NCI-H2107 (cell line): Measurements from ENCODE around the gene P2RY2.
"Not testable (repeated sequence)": the region's sequence is repeated elsewhere in the genome, so short reads cannot be mapped to it uniquely, and the experiment has no call there.

Experiments
- DNase-seq: peaks from one replicate; lab custom pipeline; 2025; lab: John Stamatoyannopoulos, UW

P2RY2 gene

DNA sequence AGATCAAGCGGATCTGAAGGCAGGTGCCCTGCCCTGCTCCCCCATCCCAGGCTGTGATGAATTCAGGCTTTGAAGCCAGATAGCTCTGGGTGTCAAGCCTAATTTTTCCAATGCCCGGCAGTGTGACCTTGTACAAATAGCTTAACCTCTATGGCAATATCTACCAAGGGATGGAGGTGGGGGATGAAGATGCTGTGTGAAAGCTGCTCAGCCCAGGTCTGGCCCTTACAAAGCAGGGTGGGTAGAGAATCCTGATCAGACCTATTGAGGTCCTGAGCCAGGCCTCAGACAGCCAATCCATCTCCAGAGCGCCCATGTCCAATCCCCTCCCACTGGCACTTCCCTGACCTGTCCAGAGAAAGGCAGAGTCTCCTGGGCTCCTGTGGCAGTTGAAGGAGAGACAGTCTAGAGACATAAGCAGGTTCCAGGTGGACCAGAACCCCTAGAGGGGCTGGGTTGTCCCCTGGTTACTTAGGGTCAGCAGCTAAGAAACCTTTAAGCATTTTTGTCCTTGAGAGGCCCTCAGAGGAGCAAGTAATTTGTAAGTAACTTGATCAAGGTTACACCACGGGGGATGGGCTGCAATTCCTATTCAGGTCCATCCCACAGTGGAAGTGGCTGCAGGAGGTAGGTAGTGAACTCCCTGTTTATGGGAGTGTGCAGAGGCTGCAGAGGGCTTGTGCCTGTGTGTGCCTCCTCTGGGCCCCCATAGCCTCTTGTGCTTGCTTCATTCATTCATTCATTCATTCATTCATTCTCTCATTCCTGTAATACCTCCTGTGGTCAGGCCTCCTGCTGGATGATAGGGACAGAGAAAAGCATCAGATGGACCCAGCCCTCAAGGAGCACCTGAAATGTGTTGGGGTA lies 10.4 kb downstream of the P2RY2 start:
- no peak for DNase-seq

DNA sequence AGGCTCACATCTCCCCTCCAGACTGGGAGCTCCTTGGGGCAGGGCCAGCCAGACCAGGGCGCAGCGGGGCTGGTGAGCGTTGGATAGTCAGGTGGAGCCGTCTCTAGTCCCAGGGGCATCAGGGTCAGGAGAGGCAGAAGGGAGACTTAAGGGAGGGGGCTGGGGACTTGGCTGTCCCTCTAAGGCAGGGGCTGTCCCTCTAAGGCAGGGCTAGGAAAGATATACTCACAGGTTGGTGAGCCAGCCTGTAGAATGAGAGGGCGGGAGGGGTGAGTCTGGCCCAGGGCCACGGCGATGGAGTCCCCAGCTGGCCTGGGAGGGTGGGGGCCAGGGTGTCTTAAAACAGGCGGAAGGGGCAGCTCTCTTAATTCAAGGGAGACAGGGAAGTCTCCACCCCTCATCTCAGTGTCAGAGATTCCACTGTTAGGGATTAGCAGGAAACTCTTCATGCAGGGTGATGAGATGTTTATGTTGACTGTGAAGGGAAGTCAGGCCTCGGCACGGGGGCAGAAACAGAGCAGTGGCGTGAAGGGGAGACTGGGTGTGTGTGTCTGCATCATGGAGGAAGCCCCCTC lies 11.3 kb downstream of the P2RY2 start:
- DNase-seq = no peak

DNA sequence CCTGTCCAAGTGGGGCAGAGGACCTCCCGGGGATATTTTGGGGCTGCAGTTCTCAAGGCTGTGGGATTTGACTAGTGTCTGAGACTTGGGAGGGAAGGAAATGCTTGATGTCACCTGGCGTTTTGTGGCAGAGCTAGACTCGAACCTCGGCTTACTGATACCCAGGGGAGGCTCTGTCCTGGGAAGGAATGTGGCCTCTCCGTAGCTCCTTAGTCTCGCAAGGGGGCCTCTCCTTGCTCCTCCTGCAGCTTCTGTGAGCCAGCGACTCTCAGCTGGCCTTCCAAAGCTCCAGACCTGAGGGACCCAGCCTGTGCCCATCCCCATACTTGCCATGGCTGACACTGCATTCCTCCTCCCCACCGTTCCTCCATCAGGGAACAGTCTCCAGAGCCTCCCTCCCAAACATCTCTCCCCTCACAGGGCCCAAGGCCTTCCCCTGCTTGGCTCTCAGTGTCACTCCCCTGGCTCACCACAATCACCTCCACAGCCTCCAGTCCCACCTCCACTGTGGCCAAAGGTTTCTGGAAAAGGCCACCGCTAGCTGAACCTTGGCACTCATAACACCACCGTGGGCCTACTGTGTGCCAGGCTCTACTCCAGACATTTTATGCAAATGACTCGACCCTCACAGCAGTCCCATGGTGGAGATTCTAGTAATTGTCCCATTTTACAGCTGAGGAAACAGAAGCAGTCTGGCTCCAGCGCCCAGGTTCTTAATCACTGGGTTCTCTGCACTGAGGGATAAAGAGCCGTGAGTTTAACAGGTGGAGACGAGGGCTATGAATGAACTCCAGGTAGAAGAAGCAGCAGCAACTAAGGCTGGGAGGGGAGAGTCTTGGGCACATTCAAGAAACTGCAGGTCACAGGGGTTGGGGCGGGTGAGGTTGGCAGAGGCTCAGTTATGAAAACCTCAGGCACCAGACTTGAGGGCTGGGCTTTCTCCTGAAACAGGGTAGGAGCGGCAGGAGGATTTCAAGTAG lies 12.1 kb downstream of the P2RY2 start:
- DNase-seq = no peak

DNA sequence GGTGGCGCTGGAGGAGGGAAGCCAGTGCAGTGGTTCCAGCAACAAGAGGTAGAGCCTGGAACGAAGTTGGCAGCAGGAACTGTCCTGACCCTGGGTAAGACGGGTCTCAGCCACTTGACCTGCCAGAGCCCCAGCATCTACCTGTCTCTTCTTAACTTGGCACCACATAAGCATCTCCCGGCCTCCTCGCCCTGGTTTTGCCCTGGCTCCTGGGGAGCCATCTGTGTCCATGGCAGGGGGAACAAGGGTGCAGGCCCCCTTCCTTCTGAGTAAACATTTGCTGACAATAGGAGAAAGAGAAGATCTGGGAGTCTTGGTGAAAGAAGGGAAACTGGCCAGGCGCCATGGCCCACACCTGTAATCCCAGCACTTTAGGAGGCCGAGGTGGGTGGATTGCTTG lies 12.8 kb downstream of the P2RY2 start:
- no peak for DNase-seq

DNA sequence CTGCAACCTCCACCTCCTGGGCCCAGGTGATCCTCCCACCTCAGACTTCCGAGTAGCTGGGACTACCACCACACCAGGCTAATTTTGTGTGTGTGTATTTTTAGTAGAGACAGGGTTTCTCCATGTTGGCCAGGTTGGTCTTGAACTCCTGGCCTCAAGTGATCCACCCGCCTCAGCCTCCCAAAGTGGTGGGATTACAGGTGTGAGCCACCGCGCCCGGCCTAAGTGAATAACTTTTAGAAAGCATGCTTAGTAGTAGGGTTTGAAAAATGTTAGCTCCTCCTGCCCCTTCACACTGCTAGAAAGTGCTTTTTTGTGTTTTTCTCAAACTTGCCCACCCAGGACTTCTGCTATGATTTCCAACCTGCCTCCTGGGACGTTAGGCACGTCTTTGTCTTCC lies 14.4 kb downstream of the P2RY2 start:
- not testable (repeated sequence) for DNase-seq

DNA sequence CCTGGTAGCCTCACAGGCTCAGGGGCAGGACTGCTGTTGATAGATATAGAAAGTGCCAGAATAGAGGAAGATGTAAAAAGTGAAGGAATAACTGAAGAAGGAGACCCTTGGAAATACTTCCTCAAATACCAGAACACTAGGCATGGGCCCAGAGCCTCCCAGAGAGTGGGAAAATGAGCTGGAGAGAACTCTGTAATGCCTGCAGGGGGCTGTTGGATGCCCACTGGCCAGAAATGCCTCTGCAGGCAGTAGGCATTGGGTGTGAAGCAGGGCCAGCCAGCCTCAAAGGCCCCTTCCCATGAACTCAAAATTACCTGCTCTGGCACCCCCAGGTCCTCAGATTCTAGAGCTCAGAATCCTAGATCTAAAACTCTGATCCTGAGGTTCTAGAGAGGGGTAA lies 15.1 kb downstream of the P2RY2 start:
- no peak for DNase-seq

DNA sequence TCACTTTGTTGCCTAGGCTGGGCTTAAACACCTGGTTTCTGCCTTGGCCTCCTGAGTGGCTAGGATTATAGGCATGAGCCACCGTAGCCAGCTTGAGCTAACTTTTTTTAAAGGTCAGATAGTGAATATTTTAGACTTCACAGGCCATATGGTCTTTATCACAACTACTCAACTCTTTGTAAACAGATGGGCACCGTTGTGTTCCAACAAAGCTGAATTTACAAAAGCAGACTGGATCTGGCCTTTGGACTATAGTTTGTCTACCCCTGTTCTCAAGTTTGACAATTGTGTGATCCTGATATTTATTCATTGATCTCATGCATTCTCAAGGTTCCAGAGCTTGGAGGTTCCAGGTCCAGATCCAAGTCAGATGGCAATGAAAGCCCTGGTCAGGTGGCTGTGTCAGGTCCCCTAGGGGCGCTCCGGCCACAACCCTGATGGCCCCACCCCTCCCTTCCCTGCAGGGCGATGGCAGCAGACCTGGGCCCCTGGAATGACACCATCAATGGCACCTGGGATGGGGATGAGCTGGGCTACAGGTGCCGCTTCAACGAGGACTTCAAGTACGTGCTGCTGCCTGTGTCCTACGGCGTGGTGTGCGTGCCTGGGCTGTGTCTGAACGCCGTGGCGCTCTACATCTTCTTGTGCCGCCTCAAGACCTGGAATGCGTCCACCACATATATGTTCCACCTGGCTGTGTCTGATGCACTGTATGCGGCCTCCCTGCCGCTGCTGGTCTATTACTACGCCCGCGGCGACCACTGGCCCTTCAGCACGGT lies 15.8 kb downstream of the P2RY2 start:
- DNase-seq = no peak

DNA sequence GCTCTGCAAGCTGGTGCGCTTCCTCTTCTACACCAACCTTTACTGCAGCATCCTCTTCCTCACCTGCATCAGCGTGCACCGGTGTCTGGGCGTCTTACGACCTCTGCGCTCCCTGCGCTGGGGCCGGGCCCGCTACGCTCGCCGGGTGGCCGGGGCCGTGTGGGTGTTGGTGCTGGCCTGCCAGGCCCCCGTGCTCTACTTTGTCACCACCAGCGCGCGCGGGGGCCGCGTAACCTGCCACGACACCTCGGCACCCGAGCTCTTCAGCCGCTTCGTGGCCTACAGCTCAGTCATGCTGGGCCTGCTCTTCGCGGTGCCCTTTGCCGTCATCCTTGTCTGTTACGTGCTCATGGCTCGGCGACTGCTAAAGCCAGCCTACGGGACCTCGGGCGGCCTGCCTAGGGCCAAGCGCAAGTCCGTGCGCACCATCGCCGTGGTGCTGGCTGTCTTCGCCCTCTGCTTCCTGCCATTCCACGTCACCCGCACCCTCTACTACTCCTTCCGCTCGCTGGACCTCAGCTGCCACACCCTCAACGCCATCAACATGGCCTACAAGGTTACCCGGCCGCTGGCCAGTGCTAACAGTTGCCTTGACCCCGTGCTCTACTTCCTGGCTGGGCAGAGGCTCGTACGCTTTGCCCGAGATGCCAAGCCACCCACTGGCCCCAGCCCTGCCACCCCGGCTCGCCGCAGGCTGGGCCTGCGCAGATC lies 16.5 kb downstream of the P2RY2 start:
- no peak for DNase-seq

DNA sequence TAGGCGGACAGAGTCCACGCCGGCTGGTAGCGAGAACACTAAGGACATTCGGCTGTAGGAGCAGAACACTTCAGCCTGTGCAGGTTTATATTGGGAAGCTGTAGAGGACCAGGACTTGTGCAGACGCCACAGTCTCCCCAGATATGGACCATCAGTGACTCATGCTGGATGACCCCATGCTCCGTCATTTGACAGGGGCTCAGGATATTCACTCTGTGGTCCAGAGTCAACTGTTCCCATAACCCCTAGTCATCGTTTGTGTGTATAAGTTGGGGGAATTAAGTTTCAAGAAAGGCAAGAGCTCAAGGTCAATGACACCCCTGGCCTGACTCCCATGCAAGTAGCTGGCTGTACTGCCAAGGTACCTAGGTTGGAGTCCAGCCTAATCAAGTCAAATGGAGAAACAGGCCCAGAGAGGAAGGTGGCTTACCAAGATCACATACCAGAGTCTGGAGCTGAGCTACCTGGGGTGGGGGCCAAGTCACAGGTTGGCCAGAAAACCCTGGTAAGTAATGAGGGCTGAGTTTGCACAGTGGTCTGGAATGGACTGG lies 17.2 kb downstream of the P2RY2 start:
- DNase-seq = no peak

DNA sequence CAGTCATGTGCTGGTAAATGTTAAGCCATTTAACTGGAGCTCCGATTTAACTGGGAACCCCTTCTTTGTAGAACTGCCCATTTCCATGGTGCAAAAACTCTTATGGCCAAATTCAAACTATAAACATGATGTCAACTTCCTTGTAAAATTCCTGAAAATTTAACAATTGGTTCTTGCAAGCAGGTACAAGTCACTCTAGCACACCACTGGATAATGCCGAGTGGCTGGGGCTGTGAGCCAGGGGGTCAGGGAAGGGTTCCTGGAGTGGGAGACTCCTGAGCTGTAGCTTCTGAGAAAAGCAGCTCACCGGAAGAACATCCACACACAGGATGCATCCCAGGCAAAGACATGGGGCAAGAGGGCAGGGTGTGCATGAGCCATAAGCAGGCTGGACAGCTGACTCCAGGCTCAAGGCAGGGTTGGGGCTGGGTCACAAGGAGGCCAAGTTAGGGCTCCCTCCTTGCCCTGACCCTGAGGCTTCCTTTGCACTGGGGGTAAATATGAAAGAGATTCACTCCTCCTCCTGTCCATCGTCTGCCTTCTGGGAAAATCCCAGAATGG lies 18.2 kb downstream of the P2RY2 start:
- DNase-seq = no peak

DNA sequence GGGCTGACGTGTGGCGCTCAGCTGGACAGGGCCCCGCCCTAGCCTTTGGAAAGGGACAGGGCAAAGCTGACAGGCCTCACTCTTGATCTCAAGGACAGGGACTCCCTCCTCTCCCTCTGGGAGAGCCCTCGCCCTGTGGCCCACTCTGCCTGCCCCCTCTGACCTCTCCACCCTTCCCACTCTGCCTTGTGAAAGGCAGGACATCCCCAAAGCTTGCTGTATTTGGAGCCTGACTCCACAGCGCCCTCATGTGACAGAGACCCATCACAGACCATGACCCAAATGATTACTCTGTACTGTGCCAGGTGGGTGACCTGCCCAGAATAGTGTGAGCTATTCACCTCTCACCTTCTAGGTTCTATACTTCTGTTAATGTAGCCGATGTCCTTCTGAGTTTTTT lies 18.8 kb downstream of the P2RY2 start:
- no peak for DNase-seq

DNA sequence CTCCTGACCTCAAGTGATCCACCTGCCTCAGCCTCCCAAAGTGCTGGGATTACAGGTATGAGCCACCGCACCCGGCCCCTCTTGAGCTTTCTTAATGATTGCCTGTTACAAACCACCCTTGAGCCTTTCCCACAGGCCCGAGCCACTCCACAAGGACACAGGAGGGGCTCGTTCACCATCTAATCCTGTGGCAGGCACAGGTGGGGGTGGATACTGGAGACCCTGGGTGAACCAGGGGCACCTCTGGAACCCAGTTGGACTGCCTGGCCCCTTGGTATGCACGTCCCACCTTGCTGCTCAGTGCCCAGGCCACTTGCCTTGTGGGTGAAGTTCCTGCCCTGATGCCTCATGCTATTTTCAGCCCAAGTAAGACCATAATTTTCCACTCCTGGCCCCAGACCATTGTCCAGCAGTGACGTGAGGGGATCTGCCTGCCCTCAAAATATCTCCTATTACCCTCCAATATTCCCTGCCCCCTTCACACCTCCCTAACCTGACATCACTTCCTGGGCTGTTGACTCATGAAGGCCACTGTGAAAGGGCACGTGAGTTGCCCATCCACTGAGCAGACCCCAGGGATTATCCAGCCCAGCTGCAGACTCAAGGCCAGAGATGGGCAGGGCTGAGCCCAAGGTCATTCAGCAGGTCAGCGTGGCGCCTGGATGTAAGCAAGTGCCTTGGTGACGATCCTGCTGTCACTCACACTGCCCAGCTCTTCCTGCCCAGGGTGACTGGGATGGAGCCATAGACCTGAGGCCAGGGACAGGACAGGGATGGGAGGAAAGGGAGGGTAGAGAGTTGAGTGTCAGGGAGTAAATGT lies 19.6 kb downstream of the P2RY2 start:
- no peak for DNase-seq

DNA sequence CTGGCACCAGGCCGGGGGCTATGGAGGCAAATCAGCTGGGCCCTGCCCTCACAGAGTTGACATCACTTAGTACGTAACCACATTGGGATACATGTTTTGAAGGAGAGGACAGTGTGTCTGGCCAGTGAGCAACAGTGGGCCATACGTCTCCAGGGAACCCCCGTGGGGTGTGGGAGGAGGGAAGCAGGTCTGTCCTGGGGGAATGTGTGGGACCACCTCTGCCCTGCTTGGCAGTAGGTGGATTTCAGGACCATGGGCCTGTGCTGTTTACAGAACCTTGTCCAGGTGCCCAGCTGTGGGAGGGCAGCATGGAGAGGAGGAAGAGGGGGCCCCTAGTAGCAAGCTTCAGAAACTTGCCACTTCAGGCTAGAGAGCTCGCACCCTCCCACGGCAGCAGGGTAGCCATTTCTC lies 21.0 kb downstream of the P2RY2 start:
- no peak for DNase-seq

DNA sequence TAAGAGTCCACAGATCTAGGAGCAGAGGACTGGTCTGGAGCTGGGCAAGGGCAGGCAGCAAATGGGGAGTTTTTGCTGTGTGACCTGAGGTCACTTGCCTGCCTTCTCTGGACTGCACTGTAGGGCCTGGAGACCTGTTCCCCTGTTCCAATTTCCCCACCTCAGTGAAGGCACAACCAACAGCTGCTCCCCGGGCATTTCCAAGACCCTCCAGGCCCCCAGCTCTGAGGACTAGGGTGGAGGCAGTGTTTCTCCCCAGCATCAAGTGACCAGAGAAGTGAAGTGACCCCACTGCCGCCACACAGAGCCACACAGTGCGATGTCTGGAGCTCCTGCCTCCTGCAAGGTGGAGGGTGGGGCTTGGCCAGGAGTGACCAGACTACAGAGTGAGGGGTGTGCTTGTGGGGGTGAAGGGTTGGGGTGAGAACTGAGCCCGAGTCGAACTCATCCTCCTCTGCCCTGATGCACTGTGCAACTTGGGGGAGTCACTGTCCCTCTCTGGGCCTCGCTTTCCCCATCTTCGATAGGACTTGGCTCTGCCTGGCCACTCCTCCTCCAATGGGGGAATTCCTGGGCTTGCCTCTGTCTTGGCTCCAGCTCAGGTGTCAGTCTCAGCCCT lies 21.6 kb downstream of the P2RY2 start:
- no peak for DNase-seq

DNA sequence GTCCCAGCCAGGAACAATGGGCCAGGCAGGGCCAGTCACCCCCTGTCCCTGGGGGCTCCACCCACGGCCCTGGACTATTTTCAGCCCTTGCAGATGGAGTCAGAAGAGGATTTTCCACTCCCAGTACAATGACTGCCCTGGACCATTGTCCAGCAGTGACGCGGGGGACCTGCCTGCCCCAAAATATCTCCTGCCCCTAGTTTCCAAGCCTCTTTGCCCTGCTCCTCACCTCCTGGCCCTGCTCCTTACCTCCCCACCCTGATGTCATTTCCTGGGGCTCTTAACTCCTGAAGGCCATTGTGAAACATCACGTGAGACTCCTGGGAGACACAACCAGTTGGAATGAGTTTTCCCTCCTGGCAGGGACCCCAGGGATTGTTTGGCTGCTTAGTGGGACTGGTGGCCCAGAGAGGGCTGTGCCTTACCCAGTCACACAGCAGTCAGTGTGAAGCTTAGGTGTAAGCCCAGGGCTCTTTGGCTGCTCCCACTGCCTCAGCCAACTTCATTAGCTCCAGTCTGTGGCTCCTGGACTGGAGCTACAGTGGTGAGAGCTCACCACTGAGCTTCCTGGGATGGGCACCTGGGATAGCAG lies 22.2 kb downstream of the P2RY2 start:
- no peak for DNase-seq

DNA sequence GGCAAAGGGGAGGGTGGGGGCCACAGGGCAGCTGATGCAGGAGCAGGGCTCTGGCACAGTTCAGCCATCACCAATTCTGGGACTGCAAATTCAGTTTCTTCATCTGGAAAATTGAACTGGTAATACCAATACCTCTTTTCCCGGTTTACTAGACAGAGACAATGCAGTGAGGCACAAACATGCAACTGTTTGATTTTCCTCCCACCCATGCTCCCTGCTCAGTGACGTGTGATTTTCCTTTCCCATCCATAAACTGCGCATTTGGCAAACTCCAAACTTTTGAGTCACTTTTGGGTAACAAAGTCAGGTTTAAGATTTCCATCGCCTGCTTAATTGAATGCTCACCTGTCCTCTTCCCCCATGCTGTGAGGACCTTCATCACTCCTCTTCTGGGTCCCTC lies 23.2 kb downstream of the P2RY2 start:
- no peak for DNase-seq

DNA sequence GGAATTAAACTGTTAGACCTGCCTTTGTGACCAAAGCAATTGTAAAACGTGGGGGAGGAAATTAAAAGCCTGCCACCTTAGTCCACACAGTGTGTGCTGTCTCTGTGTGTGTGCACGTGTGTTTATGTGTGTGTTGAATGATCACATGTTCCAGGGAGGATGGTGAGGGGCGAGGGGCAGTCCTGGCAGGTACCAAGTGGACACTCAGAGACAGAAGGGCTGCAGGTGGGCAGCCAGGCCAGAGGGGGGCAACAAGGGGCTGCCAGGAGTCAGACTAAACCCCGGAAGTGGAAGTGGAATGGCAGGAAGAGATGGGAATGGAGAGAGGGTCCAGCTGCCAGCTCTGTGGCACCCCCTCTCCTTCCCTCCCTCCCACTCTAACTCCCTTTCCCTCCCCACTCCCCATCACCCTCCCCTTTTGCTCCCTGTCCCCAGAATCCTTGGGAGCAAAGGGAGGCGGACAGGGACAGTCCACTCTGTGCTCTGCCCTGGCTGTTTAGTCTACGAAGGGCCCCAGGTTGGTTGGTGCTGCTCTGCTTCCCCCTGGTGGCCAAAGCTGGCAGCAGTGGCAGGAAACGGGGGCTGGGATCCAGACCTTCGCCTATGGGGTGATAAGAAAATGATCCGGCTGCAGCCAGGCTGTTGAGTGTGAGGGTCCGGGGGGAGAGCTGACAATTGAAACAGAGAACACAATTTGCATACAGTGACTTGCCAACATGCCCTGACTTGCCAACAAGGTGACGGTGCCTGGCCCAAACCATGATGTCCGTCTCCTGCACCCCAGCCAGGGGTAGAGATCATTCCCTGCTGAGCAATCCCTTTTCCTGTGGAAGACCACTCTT lies 24.4 kb downstream of the P2RY2 start:
- peak; percentile 60 for DNase-seq

DNA sequence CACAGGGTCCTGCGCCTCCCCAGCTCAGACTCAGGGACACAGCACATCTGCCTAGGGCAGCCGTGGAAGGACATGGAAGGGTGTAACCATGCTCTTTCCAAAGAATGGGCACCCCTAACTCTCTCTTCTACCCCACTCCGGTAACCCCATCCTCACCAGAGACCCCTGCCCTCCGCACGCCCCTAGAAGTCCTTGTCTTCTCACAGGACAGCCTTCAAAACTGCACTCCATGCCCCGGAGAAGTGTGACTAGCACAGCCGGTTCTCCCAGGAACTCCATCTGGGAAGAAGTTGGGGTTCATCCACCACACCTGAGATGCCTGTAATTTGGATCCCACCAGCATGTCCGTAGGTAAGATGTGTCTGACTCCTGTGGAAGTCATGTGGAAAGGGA lies 25.0 kb downstream of the P2RY2 start:
- no peak for DNase-seq
